ENCODE results near the gene MAS1.

- TF ChIP-seq CTCF (conservative IDR thresholded peaks at IDR 0.05; ENCODE audit: low read depth, low read length) = no peak
- no peak for TF ChIP-seq EZH2 (IDR thresholded peaks at IDR 0.05; ENCODE audit: borderline replicate concordance, low read depth, low read length, poor library complexity, severe bottlenecking)
These were observed 24.6 kb downstream of the MAS1 start for GRCh38 chr6:159915397-159915796.

Measured in A673 (cell line).